B cell (primary cell): ENCODE results near the gene TMC6.

ENCODE experiments used
- EZH2 ChIP-seq: IDR thresholded peaks from 2 replicates; pipeline ENCODE4 v1.6.1; 2012; ENCODE audit warnings: borderline replicate concordance, low read depth, mild to moderate bottlenecking, moderate library complexity, low read length; ENCODE audit not compliant: insufficient read depth, poor library complexity, severe bottlenecking
- TF ChIP-seq, protein P1 (sequence below): fragments of 200-600 bp; IDR thresholded peaks from one replicate; pipeline ENCODE4 v1.8.0; 2022; ENCODE audit warnings: antibody characterized with exemption, mild to moderate bottlenecking

DNA sequence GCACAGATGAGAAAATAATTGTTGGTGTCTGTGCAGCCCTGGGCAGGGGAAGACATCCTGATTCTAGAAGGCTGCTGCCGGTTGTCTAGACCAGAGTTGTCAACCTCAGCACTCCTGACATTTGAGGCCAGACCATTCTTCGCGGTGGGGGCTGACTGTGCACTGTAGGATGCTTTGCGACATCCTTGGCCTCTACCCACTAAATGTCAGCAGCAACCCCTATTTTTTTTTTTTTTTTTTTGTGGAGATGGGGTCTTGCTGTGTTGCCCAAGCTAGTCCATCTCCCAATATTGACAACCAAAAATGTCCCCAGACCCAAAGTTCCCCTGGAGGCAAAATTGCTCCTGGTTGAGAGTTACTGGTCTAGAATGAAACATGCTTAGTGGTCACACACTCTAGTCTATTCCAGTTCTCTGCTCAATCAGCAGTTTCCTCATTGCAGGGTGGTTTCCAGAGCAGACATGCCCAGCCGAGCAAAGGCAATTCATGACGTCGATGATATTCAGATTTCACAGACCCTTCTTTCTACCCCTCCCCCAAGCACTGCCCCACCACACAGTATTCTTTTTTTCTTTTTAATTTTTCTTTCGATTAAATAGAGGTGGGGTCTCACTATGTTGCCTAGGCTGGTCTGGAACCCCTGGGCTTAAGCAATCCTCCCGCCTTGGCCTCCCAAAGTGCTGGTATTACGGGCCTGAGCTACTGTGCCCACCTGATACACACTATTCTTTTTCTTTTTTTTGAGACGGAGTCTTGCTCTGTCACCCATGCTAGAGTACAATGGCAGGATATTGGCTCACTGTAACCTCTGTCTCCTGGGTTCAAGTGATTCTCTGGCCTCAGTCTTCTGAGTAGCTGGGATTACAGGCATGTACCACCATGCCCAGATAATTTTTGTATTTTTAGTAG, 26.6 kb upstream of the TMC6 start:
- TF ChIP-seq, protein P1, sequence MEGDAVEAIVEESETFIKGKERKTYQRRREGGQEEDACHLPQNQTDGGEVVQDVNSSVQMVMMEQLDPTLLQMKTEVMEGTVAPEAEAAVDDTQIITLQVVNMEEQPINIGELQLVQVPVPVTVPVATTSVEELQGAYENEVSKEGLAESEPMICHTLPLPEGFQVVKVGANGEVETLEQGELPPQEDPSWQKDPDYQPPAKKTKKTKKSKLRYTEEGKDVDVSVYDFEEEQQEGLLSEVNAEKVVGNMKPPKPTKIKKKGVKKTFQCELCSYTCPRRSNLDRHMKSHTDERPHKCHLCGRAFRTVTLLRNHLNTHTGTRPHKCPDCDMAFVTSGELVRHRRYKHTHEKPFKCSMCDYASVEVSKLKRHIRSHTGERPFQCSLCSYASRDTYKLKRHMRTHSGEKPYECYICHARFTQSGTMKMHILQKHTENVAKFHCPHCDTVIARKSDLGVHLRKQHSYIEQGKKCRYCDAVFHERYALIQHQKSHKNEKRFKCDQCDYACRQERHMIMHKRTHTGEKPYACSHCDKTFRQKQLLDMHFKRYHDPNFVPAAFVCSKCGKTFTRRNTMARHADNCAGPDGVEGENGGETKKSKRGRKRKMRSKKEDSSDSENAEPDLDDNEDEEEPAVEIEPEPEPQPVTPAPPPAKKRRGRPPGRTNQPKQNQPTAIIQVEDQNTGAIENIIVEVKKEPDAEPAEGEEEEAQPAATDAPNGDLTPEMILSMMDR, result no peak
- TF ChIP-seq EZH2, result no peak
